Liver (tissue), 9 donors: Measurements from ENCODE around the gene ZNF618. TPM values are rescaled to one million over a fixed set of nuclear protein-coding genes. Genes with fewer than 3 reads are reported as not detected.
A peak's percentile ranks its signal among the peaks of the same experiment; 100 is the strongest.

Experiments used
- DNase-seq: peaks from one replicate; pipeline ENCODE4 v3.0.0-alpha.2; 2017; ENCODE audit warnings: low spot score
- H3K27ac ChIP-seq, 2 donors: one replicate each; pipeline ENCODE4 v1.7.0; 2013; ENCODE audit warnings: inconsistent platforms in 2 of 2, low read length in 2 of 2, control low read depth in 1 of 2, low read depth in 1 of 2, mild to moderate bottlenecking in 1 of 2
- H3K27me3 ChIP-seq, 4 donors: one replicate each; pipeline versions ENCODE4 v1.6.1 to v1.7.0; 2013; ENCODE audit warnings: low read length in 3 of 4, inconsistent platforms in 1 of 4, mild to moderate bottlenecking in 1 of 4, moderate library complexity in 1 of 4; ENCODE audit not compliant: control insufficient read depth in 4 of 4, insufficient read depth in 4 of 4
- H3K36me3 ChIP-seq, 4 donors: one replicate each; pipeline versions ENCODE4 v1.6.1 to v1.7.0; 2013; ENCODE audit warnings: low read length in 3 of 4, mild to moderate bottlenecking in 3 of 4, low read depth in 1 of 4, moderate library complexity in 1 of 4; ENCODE audit not compliant: control insufficient read depth in 4 of 4, insufficient read depth in 3 of 4
- H3K4me1 ChIP-seq, 4 donors: one replicate each; pipeline versions ENCODE4 v1.6.1 to v1.7.0; 2013; ENCODE audit warnings: low read length in 3 of 4, mild to moderate bottlenecking in 3 of 4, moderate library complexity in 1 of 4; ENCODE audit not compliant: control insufficient read depth in 4 of 4, insufficient read depth in 4 of 4
- H3K4me3 ChIP-seq, 3 donors: one replicate each; pipeline versions ENCODE4 v1.6.1 to v1.7.0; 2013; ENCODE audit warnings: low read length in 3 of 3, control low read depth in 1 of 3, low read depth in 1 of 3, mild to moderate bottlenecking in 1 of 3
- H3K9ac ChIP-seq, 2 donors: one replicate each; pipeline ENCODE4 v1.7.0; 2013; ENCODE audit warnings: low read length in 2 of 2, mild to moderate bottlenecking in 2 of 2, moderate library complexity in 2 of 2, control low read depth in 1 of 2, low read depth in 1 of 2
- H3K9me3 ChIP-seq, 4 donors: one replicate each; pipeline versions ENCODE4 v1.6.1 to v1.7.0; 2013; ENCODE audit warnings: low read length in 3 of 4; ENCODE audit not compliant: control insufficient read depth in 4 of 4
- CTCF ChIP-seq: fragments of 150-350 bp; IDR thresholded peaks from 2 replicates; pipeline ENCODE4 v1.5.1; 2017; ENCODE audit warnings: improper control_type of control experiment, low read depth, low read length; ENCODE audit not compliant: missing input control
- EGR1 ChIP-seq, 2 donors: IDR thresholded peaks; 2 replicates each; pipeline ENCODE4 v1.6.1; 2016 to 2018; ENCODE audit warnings: antibody characterized with exemption in 2 of 2, low read depth in 2 of 2
- FOXA2 ChIP-seq: IDR thresholded peaks from 2 replicates; pipeline ENCODE4 v1.6.1; 2016; ENCODE audit warnings: antibody characterized with exemption
- GABPA ChIP-seq, 2 donors: IDR thresholded peaks in 1 of 2; conservative IDR thresholded peaks in 1 of 2; 2 replicates each; pipeline ENCODE4 v1.6.1; 2016; ENCODE audit warnings: antibody characterized with exemption in 2 of 2, mild to moderate bottlenecking in 1 of 2, moderate library complexity in 1 of 2
- HNF4A ChIP-seq, 2 donors: conservative IDR thresholded peaks; 2 replicates each; pipeline ENCODE4 v1.6.1; 2016; ENCODE audit warnings: antibody characterized with exemption in 2 of 2, mild to moderate bottlenecking in 2 of 2
- HNF4G ChIP-seq: IDR thresholded peaks from 2 replicates; pipeline ENCODE4 v1.6.1; 2016; ENCODE audit warnings: antibody characterized with exemption
- MAX ChIP-seq: IDR thresholded peaks from 2 replicates; pipeline ENCODE4 v1.6.1; 2016; ENCODE audit warnings: antibody characterized with exemption
- NR2F2 ChIP-seq: IDR thresholded peaks from 2 replicates; pipeline ENCODE4 v1.6.1; 2016; ENCODE audit warnings: antibody characterized with exemption
- RAD21 ChIP-seq, 2 donors: IDR thresholded peaks; 2 replicates each; pipeline ENCODE4 v1.6.1; 2016; ENCODE audit warnings: antibody characterized with exemption in 2 of 2, mild to moderate bottlenecking in 2 of 2
- RXRA ChIP-seq, 2 donors: IDR thresholded peaks; 2 replicates each; pipeline ENCODE4 v1.6.1; 2017 to 2018; ENCODE audit warnings: antibody characterized with exemption in 2 of 2, mild to moderate bottlenecking in 1 of 2
- TAF1 ChIP-seq: conservative IDR thresholded peaks from 2 replicates; pipeline ENCODE4 v1.6.1; 2016; ENCODE audit warnings: antibody characterized with exemption, mild to moderate bottlenecking
- YY1 ChIP-seq: IDR thresholded peaks from 2 replicates; pipeline ENCODE4 v1.6.1; 2016; ENCODE audit warnings: antibody characterized with exemption, mild to moderate bottlenecking
- ZBTB33 ChIP-seq: IDR thresholded peaks from 2 replicates; pipeline ENCODE4 v1.6.1; 2016; ENCODE audit warnings: antibody characterized with exemption
- WGBS: extraction: QIAGEN DNeasy Blood & Tissue Kit; methylation state at CpG from one replicate; pipeline ENCODE4 v1.1.7; 2013; 5-methylcytosine and 5-hydroxymethylcytosine counted together
- polyA plus RNA-seq, 2 donors: library from polyadenylated mRNA; stranded (reverse) in 1 of 2; unstranded in 1 of 2; fragments of 200-250 nt in 1 of 2; fragments of >200 nt in 1 of 2; fragmentation: Nextera tagmentation in 1 of 2; extraction: Ambion mirVana in 1 of 2; gene quantifications; one replicate each; pipeline versions ENCODE4 v1.2.1 to v1.2.3, GENCODE V29; 2013 to 2015
- total RNA-seq, 2 donors: library from RNA; depleted of rRNA; stranded (reverse); fragments of >200 nt; gene quantifications; one replicate each; pipeline ENCODE4 v1.2.3, GENCODE V29; 2014
- TF ChIP-seq, protein P1 (sequence below): IDR thresholded peaks from 2 replicates; pipeline ENCODE4 v1.6.1; 2016; ENCODE audit warnings: antibody characterized with exemption
- TF ChIP-seq, protein P2 (sequence below): IDR thresholded peaks from 2 replicates; pipeline ENCODE4 v1.6.1; 2016; ENCODE audit warnings: antibody characterized with exemption, mild to moderate bottlenecking
- donor health status: healthy.
- donor health status: healthy.
- donor health status: healthy.
- donor health status: healthy.
- donor health status: healthy.

The ZNF618 gene
- total and polyA plus RNA-seq, 4 donors, result 2.2 to 6.5 (median 3.7) TPM

- WGBS, result 66% methylated on average over 14 of the region's 14 CpGs
- Histone ChIP-seq H3K27ac (no peak overlapping the region), H3K4me3 (no peak overlapping the region), H3K4me1 (peaks cover 8 to 76% (median 57%) of the 10 kb centered on the region in 4 donors), H3K9me3 (no peaks in the 10 kb centered on the region), H3K27me3 (no peaks in the 10 kb centered on the region), H3K9ac (no peak overlapping the region), H3K36me3 (peaks cover 12 to 45% (median 43%) of the 10 kb centered on the region in 4 donors)
- TF ChIP-seq RXRA (IDR thresholded peaks at IDR 0.05), result no peak
- no peak for TF ChIP-seq CTCF
- TF ChIP-seq, protein P1, sequence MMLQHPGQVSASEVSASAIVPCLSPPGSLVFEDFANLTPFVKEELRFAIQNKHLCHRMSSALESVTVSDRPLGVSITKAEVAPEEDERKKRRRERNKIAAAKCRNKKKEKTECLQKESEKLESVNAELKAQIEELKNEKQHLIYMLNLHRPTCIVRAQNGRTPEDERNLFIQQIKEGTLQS, result no peak
- no peak for TF ChIP-seq GABPA (IDR thresholded peaks at IDR 0.05 in 1 of 2, conservative IDR thresholded peaks at IDR 0.05 in 1 of 2)
- no peak for TF ChIP-seq TAF1
- TF ChIP-seq YY1, result no peak
- TF ChIP-seq HNF4A (conservative IDR thresholded peaks at IDR 0.05), result no peak
- TF ChIP-seq ZBTB33, result no peak
- no peak for TF ChIP-seq FOXA2
- TF ChIP-seq NR2F2, result no peak
- TF ChIP-seq, protein P2, sequence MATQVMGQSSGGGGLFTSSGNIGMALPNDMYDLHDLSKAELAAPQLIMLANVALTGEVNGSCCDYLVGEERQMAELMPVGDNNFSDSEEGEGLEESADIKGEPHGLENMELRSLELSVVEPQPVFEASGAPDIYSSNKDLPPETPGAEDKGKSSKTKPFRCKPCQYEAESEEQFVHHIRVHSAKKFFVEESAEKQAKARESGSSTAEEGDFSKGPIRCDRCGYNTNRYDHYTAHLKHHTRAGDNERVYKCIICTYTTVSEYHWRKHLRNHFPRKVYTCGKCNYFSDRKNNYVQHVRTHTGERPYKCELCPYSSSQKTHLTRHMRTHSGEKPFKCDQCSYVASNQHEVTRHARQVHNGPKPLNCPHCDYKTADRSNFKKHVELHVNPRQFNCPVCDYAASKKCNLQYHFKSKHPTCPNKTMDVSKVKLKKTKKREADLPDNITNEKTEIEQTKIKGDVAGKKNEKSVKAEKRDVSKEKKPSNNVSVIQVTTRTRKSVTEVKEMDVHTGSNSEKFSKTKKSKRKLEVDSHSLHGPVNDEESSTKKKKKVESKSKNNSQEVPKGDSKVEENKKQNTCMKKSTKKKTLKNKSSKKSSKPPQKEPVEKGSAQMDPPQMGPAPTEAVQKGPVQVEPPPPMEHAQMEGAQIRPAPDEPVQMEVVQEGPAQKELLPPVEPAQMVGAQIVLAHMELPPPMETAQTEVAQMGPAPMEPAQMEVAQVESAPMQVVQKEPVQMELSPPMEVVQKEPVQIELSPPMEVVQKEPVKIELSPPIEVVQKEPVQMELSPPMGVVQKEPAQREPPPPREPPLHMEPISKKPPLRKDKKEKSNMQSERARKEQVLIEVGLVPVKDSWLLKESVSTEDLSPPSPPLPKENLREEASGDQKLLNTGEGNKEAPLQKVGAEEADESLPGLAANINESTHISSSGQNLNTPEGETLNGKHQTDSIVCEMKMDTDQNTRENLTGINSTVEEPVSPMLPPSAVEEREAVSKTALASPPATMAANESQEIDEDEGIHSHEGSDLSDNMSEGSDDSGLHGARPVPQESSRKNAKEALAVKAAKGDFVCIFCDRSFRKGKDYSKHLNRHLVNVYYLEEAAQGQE, result no peak
- TF ChIP-seq RAD21 (IDR thresholded peaks at IDR 0.05), result no peak
- DNase-seq, result no peak
Observed at GRCh38 chr9:114072184-114073140, 196.4 kb downstream of the ZNF618 start.

DNA sequence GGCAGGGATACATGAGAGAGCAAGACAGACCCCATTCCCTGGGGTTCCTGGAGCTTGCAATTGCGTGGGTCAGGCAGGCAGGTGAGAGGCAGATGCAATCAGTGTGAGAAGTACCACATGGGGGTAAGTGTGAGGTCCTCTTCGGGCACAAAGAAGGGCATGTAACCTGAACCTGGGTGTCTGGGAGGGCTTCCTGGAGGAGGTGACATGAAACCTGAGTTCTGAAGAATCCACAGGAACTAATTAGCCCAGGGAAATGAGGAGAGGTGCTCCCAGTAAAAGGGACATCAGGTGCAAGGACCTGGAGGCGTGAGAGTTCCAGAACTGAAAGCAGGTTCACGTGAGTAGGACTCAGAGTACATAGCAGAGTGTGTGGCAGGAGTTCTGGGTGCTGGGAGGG is 199.5 kb downstream of the ZNF618 start:
- WGBS, result 27% methylated on average over 4 of the region's 4 CpGs
- peak overlapping the region; percentile 16 to 60 for H3K27ac ChIP-seq
- H3K9ac ChIP-seq, result peak overlapping the region; percentile 4 to 50
- peaks cover 4 to 83% (median 69%) of the 10 kb centered on the region in 4 donors for H3K4me1 ChIP-seq
- H3K9me3 ChIP-seq, result no peaks in the 10 kb centered on the region
- no peaks in the 10 kb centered on the region for H3K27me3 ChIP-seq
- peaks cover 9 to 33% (median 30%) of the 10 kb centered on the region in 4 donors for H3K36me3 ChIP-seq
- no peak for DNase-seq
- peak overlapping the region; percentile 60 to 95 (median 85) for H3K4me3 ChIP-seq
- no peak for TF ChIP-seq CTCF
- no peak for TF ChIP-seq MAX
- no peak for TF ChIP-seq RXRA (IDR thresholded peaks at IDR 0.05)
- TF ChIP-seq, protein P1, result no peak
- no peak for TF ChIP-seq EGR1 (IDR thresholded peaks at IDR 0.05; ENCODE audit: low read depth in 2 of 2)
- TF ChIP-seq, protein P2, result no peak
- TF ChIP-seq YY1, result no peak
- no peak for TF ChIP-seq HNF4G
